Activated CD8-positive, alpha-beta T cell treated with anti-CD3 and anti-CD28 coated beads, Interleukin-2, amount 10 ng/mL, durations not matched to agents 7 days and 5 days (primary cell): ENCODE results near the gene DNAJC25. TPM values are rescaled to one million over a fixed set of nuclear protein-coding genes. Genes with fewer than 3 reads are reported as not detected.
"Not testable (repeated sequence)": the region's sequence is repeated elsewhere in the genome, so short reads cannot be mapped to it uniquely, and the experiment has no call there.

Source experiments
- ATAC-seq: fragments of 150-1000 bp; cut with Tn5 transposase; one replicate; pipeline ENCODE4 v1.10.0; 2021; ENCODE audit warnings: moderate library complexity
- CTCF ChIA-PET: fragments of 350-600 bp; sonication (Branson Sonifier 250); formaldehyde crosslinking; loops from one replicate; lab custom pipeline; 2021; ENCODE audit warnings: antibody characterized with exemption; lab: Charles Lee
- POLR2A ChIA-PET: fragments of 350-600 bp; sonication (Branson Sonifier 250); formaldehyde crosslinking; loops from one replicate; lab custom pipeline; 2021; ENCODE audit warnings: antibody characterized with exemption; lab: Charles Lee
- DNase-seq: peaks from one replicate; pipeline ENCODE4 v3.0.0-alpha.2; 2020
- H3K27ac Mint-ChIP-seq: one replicate; pipeline ENCODE4 v1.8.0; 2021; ENCODE audit warnings: mild to moderate bottlenecking, mixed read lengths
- H3K27me3 Mint-ChIP-seq: one replicate; pipeline ENCODE4 v1.8.0; 2021; ENCODE audit warnings: low read depth, mixed read lengths
- H3K36me3 Mint-ChIP-seq: one replicate; pipeline ENCODE4 v1.8.0; 2021; ENCODE audit warnings: low read depth, mixed read lengths
- H3K4me1 Mint-ChIP-seq: one replicate; pipeline ENCODE4 v1.8.0; 2021; ENCODE audit warnings: low read depth, mixed read lengths
- H3K4me3 Mint-ChIP-seq: one replicate; pipeline ENCODE4 v1.8.0; 2021; ENCODE audit warnings: mild to moderate bottlenecking, mixed read lengths
- H3K9me3 Mint-ChIP-seq: one replicate; pipeline ENCODE4 v1.8.0; 2022; ENCODE audit warnings: mixed read lengths; ENCODE audit not compliant: insufficient read depth
- total RNA-seq, 2 experiments: library from RNA; stranded (reverse); gene quantifications; one replicate each; pipeline ENCODE4 v1.2.3, GENCODE V29; 2021

The DNAJC25 gene
- total RNA-seq, 2 experiments from 2014 or later: 3.9 to 4.2 TPM

DNA sequence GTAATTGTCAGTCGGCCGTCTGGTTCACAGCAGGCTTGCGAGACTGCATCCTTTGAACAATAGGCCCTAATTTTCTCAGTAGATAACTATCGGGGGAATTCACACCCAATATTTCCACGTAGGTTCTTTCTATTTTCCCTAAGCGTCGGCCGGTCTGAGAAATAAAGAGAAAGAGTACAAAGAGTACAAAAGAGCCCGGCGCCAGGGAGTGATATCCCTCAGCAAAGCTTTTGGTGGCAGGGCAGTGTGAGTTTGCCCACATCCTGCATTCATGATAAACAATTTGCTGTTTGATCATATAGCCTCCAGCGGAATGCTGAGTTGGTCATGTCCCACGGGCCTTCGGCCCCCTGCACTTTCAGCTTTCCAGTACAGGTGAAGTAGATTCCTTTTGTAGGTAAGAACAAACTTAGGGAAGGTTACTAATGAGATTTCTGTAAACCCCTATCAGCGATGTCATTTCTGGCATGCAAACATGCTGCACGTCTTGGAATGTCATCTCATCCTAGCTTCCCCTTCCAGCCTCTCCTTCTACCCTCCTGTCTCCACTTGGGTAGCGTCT is 27.0 kb upstream of the DNAJC25 start:
- Mint-ChIP-seq H3K4me3 (no peak overlapping the region), H3K27me3 (peaks cover 32% of the 10 kb centered on the region), H3K4me1 (peaks cover 9% of the 10 kb centered on the region), H3K9me3 (no peaks in the 10 kb centered on the region), H3K27ac (no peak overlapping the region), H3K36me3 (no peaks in the 10 kb centered on the region)
- ATAC-seq: no peak
- DNase-seq: no peak
- ChIA-PET CTCF (no interaction called here), POLR2A (no interaction called here)

DNA sequence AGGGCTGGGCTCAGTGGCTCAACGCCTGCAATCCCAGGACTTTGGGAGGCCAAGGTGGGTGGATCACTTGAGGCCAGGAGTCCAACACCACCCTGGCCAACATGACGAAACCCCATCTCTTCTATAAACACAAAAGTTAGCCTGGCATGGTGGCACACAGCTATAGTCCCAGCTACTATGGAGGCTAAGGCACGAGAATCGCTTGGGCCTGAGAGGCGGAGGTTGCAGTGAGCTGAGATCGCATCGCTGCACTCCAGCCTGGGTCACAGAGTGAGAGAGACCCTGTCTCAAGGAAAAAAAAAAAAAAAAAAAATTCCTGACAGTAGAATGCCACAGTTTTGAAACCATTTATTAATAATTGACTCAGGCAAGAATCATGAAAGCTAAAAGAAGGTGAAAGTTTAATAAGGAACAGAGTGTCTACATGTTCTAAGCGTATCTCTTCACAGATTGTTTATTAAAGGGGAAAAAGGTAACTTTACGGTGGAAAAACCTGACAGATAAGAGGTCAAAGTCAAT is 26.0 kb upstream of the DNAJC25 start:
- no peak for ATAC-seq
- CTCF ChIA-PET: no interaction called here
- H3K4me1 Mint-ChIP-seq: peaks cover under 1% of the 10 kb centered on the region

DNA sequence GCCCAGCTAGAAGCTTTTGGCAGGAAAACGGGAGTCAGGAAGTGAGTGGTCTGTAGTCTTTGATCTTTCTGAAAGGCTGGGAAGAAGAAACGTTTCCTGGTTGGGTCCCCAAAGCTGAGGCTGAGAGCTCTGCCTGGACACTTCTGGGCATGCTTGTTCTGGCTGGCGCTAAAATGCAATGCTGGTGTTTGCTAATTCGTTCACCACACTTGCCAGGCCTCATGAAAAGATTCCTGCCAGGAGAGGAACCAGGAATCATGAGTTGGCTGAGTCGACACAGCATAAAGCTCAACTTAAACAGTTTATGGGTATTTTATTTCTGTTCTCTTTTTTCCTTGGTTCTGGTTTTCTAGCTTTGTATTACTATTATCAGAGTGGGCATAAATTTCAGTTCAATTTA is 21.0 kb upstream of the DNAJC25 start:
- Mint-ChIP-seq H3K27ac (no peak overlapping the region), H3K4me1 (no peaks in the 10 kb centered on the region), H3K4me3 (no peak overlapping the region), H3K36me3 (no peaks in the 10 kb centered on the region), H3K9me3 (no peaks in the 10 kb centered on the region), H3K27me3 (peaks cover 18% of the 10 kb centered on the region)
- CTCF ChIA-PET: interaction anchor here (0.7 kb wide), 1 partner anchor 12 kb away, joined by 3 read pairs; no protein-coding TSS in a partner anchor
- no peak for ATAC-seq
- POLR2A ChIA-PET: interaction anchor here (0.6 kb wide), 1 partner anchor 249 kb away, joined by 4 read pairs; no protein-coding TSS in a partner anchor
- no peak for DNase-seq

More for the DNA sequence above, 26.0 kb upstream of the DNAJC25 start:
- DNase-seq: no peak
- peaks cover 26% of the 10 kb centered on the region for H3K27me3 Mint-ChIP-seq
- POLR2A ChIA-PET: no interaction called here
- no peak overlapping the region for H3K27ac Mint-ChIP-seq
- no peak overlapping the region for H3K4me3 Mint-ChIP-seq
- no peaks in the 10 kb centered on the region for H3K36me3 Mint-ChIP-seq
- no peaks in the 10 kb centered on the region for H3K9me3 Mint-ChIP-seq

DNA sequence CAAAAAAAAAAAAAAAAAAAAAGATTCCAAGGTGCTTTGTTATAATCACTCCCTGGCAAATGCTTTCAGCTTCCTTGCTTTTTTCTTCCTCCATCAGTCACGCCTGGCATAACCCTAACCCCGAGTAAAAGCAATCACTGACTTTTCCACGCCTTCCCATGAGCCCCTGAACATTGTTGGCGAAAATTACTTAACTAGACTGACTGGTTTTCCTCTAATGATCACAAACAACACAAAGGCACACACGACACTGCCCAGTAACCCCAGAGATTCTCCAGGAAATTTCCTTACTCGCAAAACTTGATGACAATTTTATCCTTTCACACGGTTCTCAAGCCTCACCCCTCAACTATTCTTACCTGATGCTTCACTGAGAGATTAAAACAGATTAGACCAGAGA is 20.3 kb upstream of the DNAJC25 start:
- H3K4me3 Mint-ChIP-seq: no peak overlapping the region
- ChIA-PET POLR2A (no interaction called here), CTCF (no interaction called here)
- H3K27ac Mint-ChIP-seq: no peak overlapping the region
- H3K36me3 Mint-ChIP-seq: no peaks in the 10 kb centered on the region
- DNase-seq (no peak), ATAC-seq (no peak)
- H3K9me3 Mint-ChIP-seq: no peaks in the 10 kb centered on the region
- H3K4me1 Mint-ChIP-seq: no peaks in the 10 kb centered on the region
- peaks cover 14% of the 10 kb centered on the region for H3K27me3 Mint-ChIP-seq

DNA sequence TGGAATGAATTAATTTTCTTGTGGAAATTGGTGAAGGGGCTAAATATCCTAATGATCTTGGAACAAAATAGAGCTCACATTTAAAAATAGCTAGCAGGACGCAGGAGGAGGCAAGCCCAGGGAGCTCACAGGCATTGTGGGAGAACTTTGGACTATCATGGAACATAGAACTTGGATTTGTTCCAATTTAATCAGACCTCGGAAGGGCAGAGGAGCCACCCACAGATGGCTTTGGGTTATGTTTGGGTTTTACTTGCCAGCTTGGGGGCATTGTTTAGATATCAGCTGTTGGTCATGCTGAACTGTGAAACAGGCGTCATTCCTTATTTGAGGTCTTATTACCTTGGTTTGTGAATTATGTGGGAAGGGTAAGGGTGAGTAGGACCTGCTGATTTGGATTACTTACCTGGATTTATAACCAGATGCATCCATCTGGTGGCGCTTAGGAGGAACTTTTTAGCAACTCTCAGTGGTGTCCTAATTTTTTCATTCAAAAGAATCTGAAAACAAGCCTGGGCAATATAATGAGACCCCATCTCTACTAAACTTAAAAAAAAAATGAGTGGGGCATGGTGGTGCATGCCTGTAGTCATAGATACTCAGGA is 17.6 kb upstream of the DNAJC25 start:
- H3K36me3 Mint-ChIP-seq: no peaks in the 10 kb centered on the region
- H3K9me3 Mint-ChIP-seq: no peaks in the 10 kb centered on the region
- H3K4me1 Mint-ChIP-seq: no peaks in the 10 kb centered on the region
- POLR2A ChIA-PET: no interaction called here
- no peak overlapping the region for H3K4me3 Mint-ChIP-seq
- CTCF ChIA-PET: interaction anchor here (1.2 kb wide), 1 partner anchor 15 kb away, joined by 5 read pairs; no protein-coding TSS in a partner anchor
- no peak overlapping the region for H3K27ac Mint-ChIP-seq
- no peak for ATAC-seq
- DNase-seq: no peak
- peaks cover 15% of the 10 kb centered on the region for H3K27me3 Mint-ChIP-seq

DNA sequence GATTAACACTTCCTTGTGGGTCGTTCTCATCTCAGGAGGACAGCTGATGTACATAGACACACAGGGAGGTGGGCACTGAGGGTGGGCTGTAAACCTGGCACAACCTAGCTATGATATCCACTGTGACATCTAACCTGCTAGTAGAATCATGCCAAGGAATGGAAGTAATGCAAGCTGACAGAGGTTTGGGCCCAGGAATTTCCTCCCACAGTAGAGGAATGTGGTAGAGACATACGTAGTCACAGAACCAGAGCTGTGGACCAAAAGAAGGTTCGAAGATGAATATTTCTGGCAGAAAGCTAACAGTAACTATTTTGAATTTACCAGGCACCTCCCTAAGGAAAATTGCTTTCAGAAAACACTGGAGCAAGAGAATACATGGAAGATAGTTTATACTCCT is 15.2 kb upstream of the DNAJC25 start:
- Mint-ChIP-seq H3K4me3 (no peak overlapping the region), H3K9me3 (no peaks in the 10 kb centered on the region), H3K27ac (no peak overlapping the region), H3K4me1 (no peaks in the 10 kb centered on the region), H3K36me3 (no peaks in the 10 kb centered on the region), H3K27me3 (peaks cover 9% of the 10 kb centered on the region)
- ChIA-PET POLR2A (interaction anchor here (0.6 kb wide), 1 partner anchor 62 kb away, joined by 3 read pairs; no protein-coding TSS in a partner anchor), CTCF (interaction anchor here (0.8 kb wide), 1 partner anchor 18 kb away, joined by 3 read pairs; no protein-coding TSS in a partner anchor)
- DNase-seq (no peak), ATAC-seq (no peak)

DNA sequence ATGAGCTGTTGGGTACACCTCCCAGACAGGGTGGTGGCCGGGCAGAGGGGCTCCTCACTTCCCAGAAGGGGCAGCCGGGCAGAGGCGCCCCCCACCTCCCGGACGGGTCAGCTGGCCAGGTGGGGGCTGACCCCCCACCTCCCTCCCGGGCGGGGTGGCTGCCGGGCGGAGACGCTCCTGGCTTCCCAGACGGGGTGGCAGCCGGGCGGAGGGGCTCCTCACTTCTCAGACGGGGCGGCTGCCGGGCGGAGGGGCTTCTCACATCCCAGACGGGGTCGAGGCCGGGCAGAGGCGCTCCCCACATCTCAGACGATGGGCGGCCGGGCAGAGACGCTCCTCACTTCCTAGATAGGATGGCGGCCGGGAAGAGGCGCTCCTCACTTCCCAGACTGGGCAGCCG is 13.8 kb upstream of the DNAJC25 start:
- H3K36me3 Mint-ChIP-seq, H3K27ac Mint-ChIP-seq, H3K9me3 Mint-ChIP-seq, H3K4me3 Mint-ChIP-seq, ATAC-seq, POLR2A ChIA-PET, DNase-seq, H3K27me3 Mint-ChIP-seq, H3K4me1 Mint-ChIP-seq, CTCF ChIA-PET: not testable (repeated sequence)

DNA sequence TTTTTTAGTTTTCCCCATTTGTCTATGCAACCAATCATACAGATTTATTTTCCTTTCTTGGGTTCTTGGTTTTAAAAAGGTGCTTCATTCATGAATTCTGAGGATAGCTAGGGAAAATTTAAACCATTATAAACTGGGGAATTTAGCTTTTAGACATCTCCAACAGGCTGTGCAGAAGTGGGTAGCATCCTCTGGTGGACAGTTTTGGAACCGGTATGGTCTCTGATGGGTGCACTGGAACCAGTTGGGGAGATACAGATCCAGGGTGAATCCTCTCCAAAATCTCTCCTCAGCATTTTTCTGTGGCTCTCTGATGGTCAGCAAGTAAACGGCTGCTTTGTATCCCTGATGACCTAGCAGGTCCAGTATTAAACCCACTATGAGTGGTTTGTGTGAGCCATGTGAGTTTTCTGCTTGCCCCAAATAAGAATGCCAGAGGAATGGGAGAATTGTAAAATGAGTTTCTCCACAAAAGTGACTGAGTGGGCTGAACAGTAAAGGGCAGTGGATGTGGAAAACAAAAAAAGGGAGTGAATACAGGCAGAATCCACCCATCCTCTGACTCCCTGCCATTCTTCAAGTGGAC is 9.1 kb upstream of the DNAJC25 start:
- Mint-ChIP-seq H3K27ac (no peak overlapping the region), H3K4me3 (no peak overlapping the region), H3K27me3 (peaks cover 10% of the 10 kb centered on the region), H3K9me3 (no peaks in the 10 kb centered on the region), H3K4me1 (no peaks in the 10 kb centered on the region), H3K36me3 (no peaks in the 10 kb centered on the region)
- CTCF ChIA-PET: interaction anchor here (0.6 to 3.9 kb wide), 12 partner anchors 9 to 744 kb away, joined by 3 to 28 read pairs (median 4); partner anchors contain the start of genes DNAJC25 and PTGR1
- POLR2A ChIA-PET: interaction anchor here (1.0 kb wide), 1 partner anchor 40 kb away, joined by 3 read pairs; no protein-coding TSS in a partner anchor
- ATAC-seq (peak; percentile 71), DNase-seq (peak; percentile 50)

DNA sequence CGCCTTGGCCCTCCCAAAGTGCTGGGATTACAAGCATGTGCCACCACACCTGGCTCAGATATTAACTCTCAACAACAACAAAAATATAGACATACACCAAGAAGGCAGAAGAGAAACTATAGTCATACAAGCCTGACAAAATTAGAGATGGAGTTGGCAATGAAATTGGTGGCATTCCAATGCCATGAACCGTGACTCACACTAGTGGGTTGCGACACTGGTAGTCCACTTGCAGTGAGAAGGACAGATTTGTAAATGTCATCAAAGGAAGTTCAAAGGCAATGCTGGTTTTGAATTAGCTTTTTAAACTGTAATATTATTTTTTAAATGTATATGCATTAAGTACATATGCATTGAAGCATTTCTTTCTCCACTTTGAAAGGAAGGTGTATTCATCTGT is 8.5 kb upstream of the DNAJC25 start:
- DNase-seq (no peak), ATAC-seq (no peak)
- H3K27ac Mint-ChIP-seq: no peak overlapping the region
- no peaks in the 10 kb centered on the region for H3K36me3 Mint-ChIP-seq
- CTCF ChIA-PET: interaction anchor here (2.1 to 3.9 kb wide), 2 partner anchors 25 to 452 kb away, joined by 9 to 28 read pairs; no protein-coding TSS in a partner anchor
- H3K4me1 Mint-ChIP-seq: no peaks in the 10 kb centered on the region
- H3K27me3 Mint-ChIP-seq: peaks cover 10% of the 10 kb centered on the region
- H3K4me3 Mint-ChIP-seq: no peak overlapping the region
- POLR2A ChIA-PET: no interaction called here
- H3K9me3 Mint-ChIP-seq: no peaks in the 10 kb centered on the region

DNA sequence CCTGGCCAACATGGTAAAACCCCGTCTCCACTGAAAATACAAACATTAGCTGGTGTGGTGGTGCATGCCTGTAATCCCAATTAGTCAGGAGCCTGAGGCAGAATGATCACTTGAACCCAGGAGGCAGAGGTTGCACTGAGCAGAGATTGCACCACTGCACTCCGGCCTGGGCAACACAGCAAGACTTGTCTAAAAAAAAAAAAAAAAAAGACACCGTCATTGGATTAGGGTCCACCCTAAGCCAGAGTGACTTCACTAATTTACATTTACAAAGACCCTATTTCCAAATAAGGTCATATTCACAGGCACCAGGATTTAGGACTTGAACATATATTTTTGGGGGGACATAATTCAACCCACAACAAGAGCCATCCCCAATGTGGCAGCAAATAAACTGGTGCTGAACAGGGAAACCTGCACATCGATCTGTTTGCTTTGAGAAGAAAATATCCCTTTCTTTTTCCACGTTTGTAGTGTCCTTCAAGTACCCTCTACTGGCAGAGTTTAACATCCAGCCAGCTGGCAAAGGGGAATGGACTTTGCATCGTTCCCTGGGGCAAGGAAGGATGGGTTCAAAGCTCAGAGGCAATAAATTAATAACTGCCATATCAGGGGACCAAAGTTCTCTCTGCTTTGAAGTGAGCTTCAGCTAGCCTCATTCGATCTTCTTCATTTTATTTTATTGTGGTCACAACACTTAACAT is 3.7 kb upstream of the DNAJC25 start:
- Mint-ChIP-seq H3K27me3 (peaks cover 10% of the 10 kb centered on the region), H3K36me3 (peaks cover 3% of the 10 kb centered on the region), H3K4me1 (peaks cover 11% of the 10 kb centered on the region), H3K27ac (peak overlapping the region; percentile 23), H3K9me3 (no peaks in the 10 kb centered on the region), H3K4me3 (no peak overlapping the region)
- ChIA-PET POLR2A (no interaction called here), CTCF (interaction anchor here (0.7 kb wide), 1 partner anchor 920 kb away, joined by 3 read pairs; no protein-coding TSS in a partner anchor)
- no peak for ATAC-seq
- no peak for DNase-seq

DNA sequence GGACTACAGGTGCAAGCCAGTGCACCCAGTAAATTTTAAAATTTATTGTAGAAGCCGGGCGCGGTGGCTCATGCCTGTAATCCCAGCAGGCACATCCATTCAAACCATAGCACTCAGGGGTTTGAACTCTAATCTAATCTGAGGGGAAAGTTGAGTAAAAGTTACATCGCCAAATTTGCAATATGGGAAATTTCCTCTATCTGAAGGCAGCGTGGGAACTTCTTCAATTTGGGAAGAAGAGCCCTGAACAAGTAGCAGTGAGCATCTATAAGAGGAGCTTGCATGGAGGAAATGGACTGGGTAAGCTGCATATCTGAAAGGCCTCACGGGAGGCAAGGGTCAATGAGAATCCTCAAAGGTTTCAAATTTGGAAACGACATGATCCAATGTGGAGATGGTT is 2.7 kb upstream of the DNAJC25 start:
- peaks cover 7% of the 10 kb centered on the region for H3K36me3 Mint-ChIP-seq
- no peaks in the 10 kb centered on the region for H3K9me3 Mint-ChIP-seq
- no peak overlapping the region for H3K4me3 Mint-ChIP-seq
- DNase-seq (no peak), ATAC-seq (no peak)
- ChIA-PET POLR2A (no interaction called here), CTCF (no interaction called here)
- peaks cover 21% of the 10 kb centered on the region for H3K4me1 Mint-ChIP-seq
- H3K27ac Mint-ChIP-seq: no peak overlapping the region
- H3K27me3 Mint-ChIP-seq: peaks cover 4% of the 10 kb centered on the region
